ENCODE measurements around the gene ADAMTS12. TPM values are rescaled to one million over a fixed set of nuclear protein-coding genes. Genes with fewer than 3 reads are reported as not detected.
A peak's percentile ranks its signal among the peaks of the same experiment; 100 is the strongest.

ADAMTS12 gene
- total and polyA plus RNA-seq, 10 of the 15 experiments (the other 5 are each of a cell fraction or from before 2014, with no cell fraction given) = 0.11 to 35.8 (median 20.7) TPM

GRCh38 chr5:33933723-33934169 is 42.0 kb upstream of the ADAMTS12 start (continued):
- peak; percentile 50 for TF ChIP-seq PKNOX1 (IDR thresholded peaks at IDR 0.05)
- no peak for TF ChIP-seq PBX3 (IDR thresholded peaks at IDR 0.05; ENCODE audit: insufficient replicate concordance, low read depth, low read length)
- TF ChIP-seq IRF5 (IDR thresholded peaks at IDR 0.05; ENCODE audit: borderline replicate concordance) = no peak
- peak; percentile 46; the same call in 1 of the 2 replicates for TF ChIP-seq GABPA (IDR thresholded peaks at IDR 0.05; ENCODE audit: low read depth)
- TF ChIP-seq BCL3 (IDR thresholded peaks at IDR 0.05; ENCODE audit: borderline replicate concordance, insufficient read depth, low read depth, low read length, poor library complexity, severe bottlenecking) = peak; percentile 84
- TF ChIP-seq PAX8 (IDR thresholded peaks at IDR 0.05) = no peak
- peak; percentile 45 for TF ChIP-seq SP1 (IDR thresholded peaks at IDR 0.05; ENCODE audit: low read depth, low read length)
- peak; percentile 96 for TF ChIP-seq JUNB (IDR thresholded peaks at IDR 0.05)
- no peak for TF ChIP-seq CEBPZ (IDR thresholded peaks at IDR 0.05; ENCODE audit: low read depth, low read length)
- TF ChIP-seq SUZ12 (IDR thresholded peaks at IDR 0.05; ENCODE audit: unreplicated experiment) = no peak
- TF ChIP-seq MTA3 (IDR thresholded peaks at IDR 0.05; ENCODE audit: borderline replicate concordance, low read length) = peak; percentile 81; the same call in 1 of the 2 replicates
- TF ChIP-seq SUPT20H (IDR thresholded peaks at IDR 0.05; ENCODE audit: borderline replicate concordance, control insufficient read depth, low read depth, low read length) = no peak
- TF ChIP-seq, protein P1, sequence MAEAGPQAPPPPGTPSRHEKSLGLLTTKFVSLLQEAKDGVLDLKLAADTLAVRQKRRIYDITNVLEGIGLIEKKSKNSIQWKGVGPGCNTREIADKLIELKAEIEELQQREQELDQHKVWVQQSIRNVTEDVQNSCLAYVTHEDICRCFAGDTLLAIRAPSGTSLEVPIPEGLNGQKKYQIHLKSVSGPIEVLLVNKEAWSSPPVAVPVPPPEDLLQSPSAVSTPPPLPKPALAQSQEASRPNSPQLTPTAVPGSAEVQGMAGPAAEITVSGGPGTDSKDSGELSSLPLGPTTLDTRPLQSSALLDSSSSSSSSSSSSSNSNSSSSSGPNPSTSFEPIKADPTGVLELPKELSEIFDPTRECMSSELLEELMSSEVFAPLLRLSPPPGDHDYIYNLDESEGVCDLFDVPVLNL (IDR thresholded peaks at IDR 0.05; ENCODE audit: low read depth, low read length) = no peak
- peak; percentile 56; the same call in 1 of the 2 replicates for TF ChIP-seq MLLT1 (IDR thresholded peaks at IDR 0.05)
- peak; percentile 96 for TF ChIP-seq CBX5 (IDR thresholded peaks at IDR 0.05; ENCODE audit: low read depth)
- peak; percentile 68; the same call in 1 of the 2 replicates for TF ChIP-seq BMI1 (IDR thresholded peaks at IDR 0.05; ENCODE audit: borderline replicate concordance)
- TF ChIP-seq RUNX3 (IDR thresholded peaks at IDR 0.05; ENCODE audit: low read length) = peak; percentile 95
- peak; percentile 97 for TF ChIP-seq DPF2 (IDR thresholded peaks at IDR 0.05)
- 0 out of 4 replicates have a peak, but pooled peaks of 1 of the 2 experiments have one; percentile 55 for TF ChIP-seq SRF (IDR thresholded peaks at IDR 0.05; ENCODE audit: low read depth in 2 of 2, low read length in 2 of 2)
